GM12892 (cell line): ENCODE measurements around the gene PDE6B.

ENCODE experiments used
- POLR2A ChIP-seq: IDR thresholded peaks from 2 replicates; pipeline ENCODE4 v1.6.1; 2011; ENCODE audit warnings: low read depth, low read length, control low read depth
- TAF1 ChIP-seq: IDR thresholded peaks from 2 replicates; pipeline ENCODE4 v1.6.1; 2011; ENCODE audit warnings: low read depth, mild to moderate bottlenecking, control low read depth, low read length, borderline replicate concordance

GRCh38 chr4:600166-600565 is 25.2 kb upstream of the PDE6B start:
- TF ChIP-seq TAF1 = no peak
- TF ChIP-seq POLR2A = no peak
